HCT116 (cell line): ENCODE data around the gene EYA2. TPM values are rescaled to one million over a fixed set of nuclear protein-coding genes. Genes with fewer than 3 reads are reported as not detected.

Experiments used
- ATAC-seq: fragments of 200-7000 bp; cut with Tn5 transposase; 2 replicates; pipeline ENCODE4 v1.9.1; 2020; ENCODE audit warnings: mild to moderate bottlenecking, moderate library complexity
- BruUV-seq: library from RNA; stranded (reverse); fragments of 400-500 nt; replicated peaks from 2 replicates; lab custom pipeline; 2021; lab: Mats Ljungman, UMichigan
- CTCF ChIA-PET: fragments of 300-600 bp; sonication (Branson Sonifier 250); formaldehyde crosslinking; loops from one replicate; lab custom pipeline; 2021; ENCODE audit warnings: antibody characterized with exemption; lab: Charles Lee
- POLR2A ChIA-PET: fragments of 300-600, 350-600 bp; sonication (Branson Sonifier 250); formaldehyde crosslinking; loops from one replicate; lab custom pipeline; 2021; ENCODE audit warnings: antibody characterized with exemption; lab: Charles Lee
- RAD21 ChIA-PET, 2 experiments: fragments of 300-600 bp; sonication (Branson Sonifier 250); formaldehyde crosslinking; loops; one replicate each; lab custom pipeline; 2023; ENCODE audit warnings: low total read pairs in 2 of 2; ENCODE audit not compliant: uncharacterized antibody in 2 of 2, unreplicated experiment in 2 of 2, low non-redundant PET in 1 of 2; lab: Charles Lee
- DNase-seq: peaks from one replicate; pipeline ENCODE4 v3.0.0-alpha.2; 2010; ENCODE audit warnings: low read depth, low spot score
- H2AFZ ChIP-seq: fragments of 200-600 bp; shearing (Covaris generic), sonication (generic); 2 replicates; pipeline ENCODE4 v1.6.1; 2017; ENCODE audit warnings: low read depth, mixed run types, mixed read lengths, antibody characterized with exemption, low read length; ENCODE audit not compliant: poor library complexity, severe bottlenecking
- H3K27ac ChIP-seq: 2 replicates; pipeline ENCODE4 v1.5.1; 2012; ENCODE audit warnings: low read depth, low read length
- H3K27me3 ChIP-seq: fragments of 200-600 bp; sonication (generic); 2 replicates; pipeline ENCODE4 v1.6.1; 2016; ENCODE audit warnings: mixed run types, low read length, mixed read lengths; ENCODE audit not compliant: insufficient read depth
- H3K36me3 ChIP-seq, 2 experiments: fragments of 200-500 bp in 1 of 2; fragments of 200-600 bp in 1 of 2; sonication (Bioruptor generic) in 1 of 2; sonication (generic) in 1 of 2; 2 replicates each; pipeline versions ENCODE4 v1.5.1 to v1.6.1; 2014 to 2016; ENCODE audit warnings: low read length in 2 of 2, inconsistent platforms in 1 of 2, mixed read lengths in 1 of 2, mixed run types in 1 of 2; ENCODE audit not compliant: insufficient read depth in 2 of 2, control insufficient read depth in 1 of 2
- H3K4me1 ChIP-seq, 2 experiments: fragments of 200-600 bp in 1 of 2; sonication (generic) in 1 of 2; 2 replicates each; pipeline versions ENCODE4 v1.5.1 to v1.6.1; 2012 to 2017; ENCODE audit warnings: low read length in 2 of 2, inconsistent platforms in 1 of 2, mild to moderate bottlenecking in 1 of 2, mixed read lengths in 1 of 2, mixed run types in 1 of 2, moderate library complexity in 1 of 2; ENCODE audit not compliant: insufficient read depth in 2 of 2, control insufficient read depth in 1 of 2
- H3K4me2 ChIP-seq: fragments of 200-600 bp; sonication (generic); 2 replicates; pipeline ENCODE4 v1.6.1; 2017; ENCODE audit warnings: mixed run types, low read length, mixed read lengths
- H3K4me3 ChIP-seq, 2 experiments: fragments of 200-600 bp in 1 of 2; sonication (generic) in 1 of 2; replicated peaks in 1 of 2; 2 replicates each; pipeline ENCODE4 v1.5.1; 2011 to 2016; ENCODE audit warnings: low read length in 2 of 2, control low read depth in 1 of 2, low read depth in 1 of 2, mild to moderate bottlenecking in 1 of 2, mixed read lengths in 1 of 2, mixed run types in 1 of 2
- H3K79me2 ChIP-seq: fragments of 200-600 bp; sonication (generic); 2 replicates; pipeline ENCODE4 v1.6.1; 2017; ENCODE audit warnings: mild to moderate bottlenecking, mixed run types, low read length, moderate library complexity, mixed read lengths; ENCODE audit not compliant: insufficient read depth
- H3K9ac ChIP-seq: fragments of 200-600 bp; sonication (generic); 2 replicates; pipeline ENCODE4 v1.6.1; 2016; ENCODE audit warnings: low read length, mixed read lengths
- H3K9me2 ChIP-seq: fragments of 200-600 bp; sonication (generic), shearing (Covaris generic); 2 replicates; pipeline ENCODE4 v1.6.1; 2017; ENCODE audit warnings: mixed run types, mild to moderate bottlenecking, moderate library complexity; ENCODE audit not compliant: insufficient read depth
- H3K9me3 ChIP-seq, 2 experiments: fragments of 200-500 bp in 1 of 2; fragments of 200-600 bp in 1 of 2; sonication (Bioruptor generic) in 1 of 2; sonication (generic) in 1 of 2; 2 replicates each; pipeline ENCODE4 v1.6.1; 2014 to 2017; ENCODE audit warnings: low read length in 2 of 2, mixed read lengths in 2 of 2, inconsistent platforms in 1 of 2, low read depth in 1 of 2, mild to moderate bottlenecking in 1 of 2, mixed run types in 1 of 2, moderate library complexity in 1 of 2; ENCODE audit not compliant: control insufficient read depth in 1 of 2, insufficient read depth in 1 of 2
- H4K20me1 ChIP-seq: fragments of 200-600 bp; sonication (generic), shearing (Covaris generic); 2 replicates; pipeline ENCODE4 v1.6.1; 2017; ENCODE audit warnings: mixed run types, mild to moderate bottlenecking, moderate library complexity; ENCODE audit not compliant: insufficient read depth
- CBX3 ChIP-seq: IDR thresholded peaks from 2 replicates; pipeline ENCODE4 v1.6.1; 2012; ENCODE audit warnings: low read depth
- CEBPB ChIP-seq: IDR thresholded peaks from 2 replicates; pipeline ENCODE4 v1.6.1; 2012; ENCODE audit warnings: low read depth
- EGR1 ChIP-seq: IDR thresholded peaks from 2 replicates; pipeline ENCODE4 v1.6.1; 2012; ENCODE audit warnings: low read depth
- ELF1 ChIP-seq: IDR thresholded peaks from 2 replicates; pipeline ENCODE4 v1.6.1; 2012; ENCODE audit warnings: low read depth, borderline replicate concordance
- EZH2 ChIP-seq: fragments of 200-600 bp; sonication (generic); IDR thresholded peaks from 2 replicates; pipeline ENCODE4 v1.6.1; 2017; ENCODE audit warnings: antibody characterized with exemption, mixed run types
- EZH2phosphoT487 ChIP-seq: fragments of 200-600 bp; IDR thresholded peaks from 2 replicates; pipeline ENCODE4 v1.6.1; 2018; ENCODE audit warnings: antibody characterized with exemption, borderline replicate concordance
- FOSL1 ChIP-seq: IDR thresholded peaks from 2 replicates; pipeline ENCODE4 v1.6.1; 2012; ENCODE audit warnings: low read depth
- POLR2A ChIP-seq: IDR thresholded peaks from 2 replicates; pipeline ENCODE4 v1.7.0; 2011; ENCODE audit warnings: borderline replicate concordance; ENCODE audit not compliant: insufficient read depth, insufficient read length; ENCODE audit errors: extremely low read depth
- POLR2AphosphoS5 ChIP-seq: IDR thresholded peaks from 2 replicates; pipeline ENCODE4 v1.6.1; 2011; ENCODE audit warnings: mild to moderate bottlenecking, low read depth, low read length, moderate library complexity
- RAD21 ChIP-seq: IDR thresholded peaks from 2 replicates; pipeline ENCODE4 v1.6.1; 2012; ENCODE audit warnings: low read depth, mild to moderate bottlenecking
- SIN3A ChIP-seq: IDR thresholded peaks from 2 replicates; pipeline ENCODE4 v1.6.1; 2012; ENCODE audit warnings: low read depth
- SP1 ChIP-seq: IDR thresholded peaks from 2 replicates; pipeline ENCODE4 v1.6.1; 2012; ENCODE audit warnings: low read depth
- SRF ChIP-seq: IDR thresholded peaks from 2 replicates; pipeline ENCODE4 v1.6.1; 2012; ENCODE audit warnings: low read depth
- TCF7L2 ChIP-seq: IDR thresholded peaks from 2 replicates; pipeline ENCODE4 v1.7.0; 2011; ENCODE audit warnings: borderline replicate concordance, inconsistent platforms; ENCODE audit not compliant: insufficient read depth, insufficient read length; ENCODE audit errors: extremely low read depth
- YY1 ChIP-seq: IDR thresholded peaks from 2 replicates; pipeline ENCODE4 v1.6.1; 2011; ENCODE audit warnings: low read length, low read depth, moderate library complexity, mild to moderate bottlenecking; ENCODE audit not compliant: insufficient replicate concordance; ENCODE audit errors: extremely low read depth
- ZFX ChIP-seq: fragments of 450-650 bp; IDR thresholded peaks from 2 replicates; pipeline ENCODE4 v1.6.1; 2017
- ZNF274 ChIP-seq: fragments of 200-500 bp; sonication (Bioruptor generic); IDR thresholded peaks from 2 replicates; pipeline ENCODE4 v1.6.1; 2014; ENCODE audit warnings: mild to moderate bottlenecking, low read depth, low read length, inconsistent platforms
- intact Hi-C: fragments of 100-400 bp; cut with micrococcal nuclease; formaldehyde crosslinking; loops from 2 replicates; pipeline ENCODE4 v1.10.0; 2022
- total RNA-seq: library from RNA; stranded (reverse); gene quantifications from one replicate; pipeline ENCODE4 v1.2.1, GENCODE V29; 2021; ENCODE audit not compliant: unreplicated experiment
- TF ChIP-seq, protein P1 (sequence below): IDR thresholded peaks from 2 replicates; pipeline ENCODE4 v1.6.1; 2012; ENCODE audit warnings: low read depth
- TF ChIP-seq, protein P2 (sequence below), 3 experiments: fragments of 200-600 bp in 1 of 3; sonication (generic) in 1 of 3; IDR thresholded peaks in 2 of 3; conservative IDR thresholded peaks in 1 of 3; 2 replicates each; pipeline ENCODE4 v1.5.1; 2012 to 2017; ENCODE audit warnings: low read depth in 2 of 3, low read length in 2 of 3, antibody characterized with exemption in 1 of 3, borderline replicate concordance in 1 of 3, control low read depth in 1 of 3, mild to moderate bottlenecking in 1 of 3, mixed read lengths in 1 of 3, mixed run types in 1 of 3, moderate library complexity in 1 of 3; ENCODE audit not compliant: insufficient read depth in 1 of 3
- TF ChIP-seq, protein P3 (sequence below): IDR thresholded peaks from 2 replicates; pipeline ENCODE4 v1.6.1; 2011; ENCODE audit warnings: mild to moderate bottlenecking, low read length, moderate library complexity; ENCODE audit not compliant: insufficient replicate concordance; ENCODE audit errors: extremely low read depth

Gene EYA2
- total RNA-seq, 1 experiment from 2014 or later, result not detected

DNA sequence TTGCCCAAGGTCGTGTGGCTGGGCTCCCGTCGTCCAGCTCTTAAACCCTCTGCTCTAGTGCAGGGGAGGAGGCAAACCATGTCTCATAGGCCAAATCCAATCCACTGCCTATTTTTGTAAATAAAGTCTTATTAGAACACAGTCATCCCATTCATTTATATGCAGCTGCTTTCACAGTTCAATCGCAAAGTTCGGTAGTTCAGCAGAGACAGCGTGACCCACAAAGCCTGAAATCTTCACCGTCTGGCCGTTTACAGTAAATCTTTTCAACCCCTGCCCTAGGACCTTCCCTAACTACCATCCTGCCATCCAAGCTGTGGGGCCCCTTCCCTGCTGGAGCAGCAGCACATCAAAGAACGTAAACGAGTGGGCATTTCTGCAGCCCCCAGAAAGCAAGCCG is 65.9 kb downstream of the EYA2 start:
- intact Hi-C loops, result no loop called here
- Histone ChIP-seq H4K20me1 (no peaks in the 10 kb centered on the region), H2AFZ (no peak overlapping the region), H3K4me2 (no peak overlapping the region), H3K4me3 (no peak overlapping the region), H3K36me3 (no peaks in the 10 kb centered on the region), H3K9me3 (no peaks in the 10 kb centered on the region), H3K9me2 (no peaks in the 10 kb centered on the region), H3K4me1 (peaks cover 3 to 13% of the 10 kb centered on the region in 2 experiments; a peak in 2 of 4 replicates), H3K79me2 (no peaks in the 10 kb centered on the region), H3K27me3 (no peaks in the 10 kb centered on the region), H3K27ac (no peak overlapping the region), H3K9ac (no peak overlapping the region)
- DNase-seq (no peak), ATAC-seq (no peak)
- no TSS peak for BruUV-seq
- TF ChIP-seq CEBPB, result no peak
- no peak for TF ChIP-seq SIN3A
- TF ChIP-seq ZFX, result no peak
- TF ChIP-seq, protein P1, sequence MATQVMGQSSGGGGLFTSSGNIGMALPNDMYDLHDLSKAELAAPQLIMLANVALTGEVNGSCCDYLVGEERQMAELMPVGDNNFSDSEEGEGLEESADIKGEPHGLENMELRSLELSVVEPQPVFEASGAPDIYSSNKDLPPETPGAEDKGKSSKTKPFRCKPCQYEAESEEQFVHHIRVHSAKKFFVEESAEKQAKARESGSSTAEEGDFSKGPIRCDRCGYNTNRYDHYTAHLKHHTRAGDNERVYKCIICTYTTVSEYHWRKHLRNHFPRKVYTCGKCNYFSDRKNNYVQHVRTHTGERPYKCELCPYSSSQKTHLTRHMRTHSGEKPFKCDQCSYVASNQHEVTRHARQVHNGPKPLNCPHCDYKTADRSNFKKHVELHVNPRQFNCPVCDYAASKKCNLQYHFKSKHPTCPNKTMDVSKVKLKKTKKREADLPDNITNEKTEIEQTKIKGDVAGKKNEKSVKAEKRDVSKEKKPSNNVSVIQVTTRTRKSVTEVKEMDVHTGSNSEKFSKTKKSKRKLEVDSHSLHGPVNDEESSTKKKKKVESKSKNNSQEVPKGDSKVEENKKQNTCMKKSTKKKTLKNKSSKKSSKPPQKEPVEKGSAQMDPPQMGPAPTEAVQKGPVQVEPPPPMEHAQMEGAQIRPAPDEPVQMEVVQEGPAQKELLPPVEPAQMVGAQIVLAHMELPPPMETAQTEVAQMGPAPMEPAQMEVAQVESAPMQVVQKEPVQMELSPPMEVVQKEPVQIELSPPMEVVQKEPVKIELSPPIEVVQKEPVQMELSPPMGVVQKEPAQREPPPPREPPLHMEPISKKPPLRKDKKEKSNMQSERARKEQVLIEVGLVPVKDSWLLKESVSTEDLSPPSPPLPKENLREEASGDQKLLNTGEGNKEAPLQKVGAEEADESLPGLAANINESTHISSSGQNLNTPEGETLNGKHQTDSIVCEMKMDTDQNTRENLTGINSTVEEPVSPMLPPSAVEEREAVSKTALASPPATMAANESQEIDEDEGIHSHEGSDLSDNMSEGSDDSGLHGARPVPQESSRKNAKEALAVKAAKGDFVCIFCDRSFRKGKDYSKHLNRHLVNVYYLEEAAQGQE, result no peak
- TF ChIP-seq EZH2phosphoT487, result no peak
- TF ChIP-seq POLR2AphosphoS5, result no peak
- TF ChIP-seq TCF7L2, result no peak
- TF ChIP-seq, protein P2, sequence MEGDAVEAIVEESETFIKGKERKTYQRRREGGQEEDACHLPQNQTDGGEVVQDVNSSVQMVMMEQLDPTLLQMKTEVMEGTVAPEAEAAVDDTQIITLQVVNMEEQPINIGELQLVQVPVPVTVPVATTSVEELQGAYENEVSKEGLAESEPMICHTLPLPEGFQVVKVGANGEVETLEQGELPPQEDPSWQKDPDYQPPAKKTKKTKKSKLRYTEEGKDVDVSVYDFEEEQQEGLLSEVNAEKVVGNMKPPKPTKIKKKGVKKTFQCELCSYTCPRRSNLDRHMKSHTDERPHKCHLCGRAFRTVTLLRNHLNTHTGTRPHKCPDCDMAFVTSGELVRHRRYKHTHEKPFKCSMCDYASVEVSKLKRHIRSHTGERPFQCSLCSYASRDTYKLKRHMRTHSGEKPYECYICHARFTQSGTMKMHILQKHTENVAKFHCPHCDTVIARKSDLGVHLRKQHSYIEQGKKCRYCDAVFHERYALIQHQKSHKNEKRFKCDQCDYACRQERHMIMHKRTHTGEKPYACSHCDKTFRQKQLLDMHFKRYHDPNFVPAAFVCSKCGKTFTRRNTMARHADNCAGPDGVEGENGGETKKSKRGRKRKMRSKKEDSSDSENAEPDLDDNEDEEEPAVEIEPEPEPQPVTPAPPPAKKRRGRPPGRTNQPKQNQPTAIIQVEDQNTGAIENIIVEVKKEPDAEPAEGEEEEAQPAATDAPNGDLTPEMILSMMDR (IDR thresholded peaks at IDR 0.05 in 2 of 3, conservative IDR thresholded peaks at IDR 0.05 in 1 of 3; ENCODE audit: borderline replicate concordance in 1 of 3, insufficient read depth in 1 of 3, low read depth in 2 of 3, low read length in 2 of 3), result no peak
- TF ChIP-seq FOSL1, result no peak
- TF ChIP-seq CBX3, result no peak
- TF ChIP-seq SRF, result no peak
- TF ChIP-seq, protein P3, sequence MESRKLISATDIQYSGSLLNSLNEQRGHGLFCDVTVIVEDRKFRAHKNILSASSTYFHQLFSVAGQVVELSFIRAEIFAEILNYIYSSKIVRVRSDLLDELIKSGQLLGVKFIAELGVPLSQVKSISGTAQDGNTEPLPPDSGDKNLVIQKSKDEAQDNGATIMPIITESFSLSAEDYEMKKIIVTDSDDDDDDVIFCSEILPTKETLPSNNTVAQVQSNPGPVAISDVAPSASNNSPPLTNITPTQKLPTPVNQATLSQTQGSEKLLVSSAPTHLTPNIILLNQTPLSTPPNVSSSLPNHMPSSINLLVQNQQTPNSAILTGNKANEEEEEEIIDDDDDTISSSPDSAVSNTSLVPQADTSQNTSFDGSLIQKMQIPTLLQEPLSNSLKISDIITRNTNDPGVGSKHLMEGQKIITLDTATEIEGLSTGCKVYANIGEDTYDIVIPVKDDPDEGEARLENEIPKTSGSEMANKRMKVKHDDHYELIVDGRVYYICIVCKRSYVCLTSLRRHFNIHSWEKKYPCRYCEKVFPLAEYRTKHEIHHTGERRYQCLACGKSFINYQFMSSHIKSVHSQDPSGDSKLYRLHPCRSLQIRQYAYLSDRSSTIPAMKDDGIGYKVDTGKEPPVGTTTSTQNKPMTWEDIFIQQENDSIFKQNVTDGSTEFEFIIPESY, result no peak
- TF ChIP-seq EZH2, result no peak
- TF ChIP-seq ZNF274, result no peak
- no peak for TF ChIP-seq POLR2A
- no peak for TF ChIP-seq EGR1
- TF ChIP-seq YY1, result no peak
- no peak for TF ChIP-seq RAD21
- no peak for TF ChIP-seq SP1
- TF ChIP-seq ELF1, result no peak
- ChIA-PET POLR2A (no interaction called here), CTCF (no interaction called here), RAD21 (no interaction called here)
